GM15510 (cell line): ENCODE results near the gene C13orf46.

Source experiments
- POLR2A ChIP-seq: IDR thresholded peaks from 3 replicates; pipeline ENCODE4 v1.6.1; 2011; ENCODE audit warnings: borderline replicate concordance; ENCODE audit not compliant: insufficient read length; ENCODE audit errors: extremely low read depth

Gene C13orf46

GRCh38 chr13:113999618-113999910 lies 25.7 kb upstream of the C13orf46 start:
- TF ChIP-seq POLR2A: no peak

- no peak for TF ChIP-seq POLR2A
Observed at GRCh38 chr13:113998781-113999617, 25.1 kb upstream of the C13orf46 start.

- TF ChIP-seq POLR2A: no peak
Observed at GRCh38 chr13:113997845-113998751, 24.2 kb upstream of the C13orf46 start.

- no peak for TF ChIP-seq POLR2A
Observed at GRCh38 chr13:113996912-113997745, 23.3 kb upstream of the C13orf46 start.

- TF ChIP-seq POLR2A: no peak
Observed at GRCh38 chr13:113996081-113996911, 22.4 kb upstream of the C13orf46 start.

- TF ChIP-seq POLR2A: no peak
Observed at GRCh38 chr13:113995051-113995601, 21.2 kb upstream of the C13orf46 start.

- TF ChIP-seq POLR2A: no peak
Observed at GRCh38 chr13:113992276-113993005, 18.6 kb upstream of the C13orf46 start.

- no peak for TF ChIP-seq POLR2A
Observed at GRCh38 chr13:113991676-113992179, 17.9 kb upstream of the C13orf46 start.

GRCh38 chr13:113991191-113991669 lies 17.4 kb upstream of the C13orf46 start:
- TF ChIP-seq POLR2A: no peak

GRCh38 chr13:113990321-113990837 lies 16.5 kb upstream of the C13orf46 start:
- TF ChIP-seq POLR2A: no peak

- no peak for TF ChIP-seq POLR2A
Observed at GRCh38 chr13:113989585-113990300, 15.9 kb upstream of the C13orf46 start.

GRCh38 chr13:113982296-113982661 lies 8.4 kb upstream of the C13orf46 start:
- TF ChIP-seq POLR2A: no peak
